ENCODE measurements around the gene PAN2. TPM values are rescaled to one million over a fixed set of nuclear protein-coding genes. Genes with fewer than 3 reads are reported as not detected.
"Not testable (repeated sequence)": the region's sequence is repeated elsewhere in the genome, so short reads cannot be mapped to it uniquely, and the experiment has no call there.

The PAN2 gene
- total RNA-seq, 1 donor from 2014 or later: 28.9 TPM

- no peak for DNase-seq (ENCODE audit: low spot score)
- peak overlapping the region; percentile 99 for H3K27ac Mint-ChIP-seq
- no peaks in the 10 kb centered on the region for H3K27me3 Mint-ChIP-seq (ENCODE audit: low read depth)
- no peaks in the 10 kb centered on the region for H3K9me3 Mint-ChIP-seq
- intact Hi-C loops (cut with micrococcal nuclease): loop anchor here (1.0 to 2.0 kb wide), 3 partner anchors 22 to 131 kb away; partner anchors contain the start of genes CS, SPRYD4 and STAT2
- H3K36me3 Mint-ChIP-seq (ENCODE audit: low read depth): peaks cover 29% of the 10 kb centered on the region
- H3K4me1 Mint-ChIP-seq (ENCODE audit: low read depth): peaks cover 40% of the 10 kb centered on the region
- peak overlapping the region; percentile 50 for H3K4me3 Mint-ChIP-seq (ENCODE audit: low read depth)
These were observed 4.0 kb upstream of the PAN2 start for GRCh38 chr12:56337753-56338251.

- intact Hi-C loops (cut with micrococcal nuclease): no loop called here
- Mint-ChIP-seq H3K27me3 (ENCODE audit: low read depth) (no peaks in the 10 kb centered on the region), H3K9me3 (no peaks in the 10 kb centered on the region), H3K36me3 (ENCODE audit: low read depth) (peaks cover 22% of the 10 kb centered on the region), H3K4me1 (ENCODE audit: low read depth) (peaks cover 44% of the 10 kb centered on the region), H3K4me3 (ENCODE audit: low read depth) (no peak overlapping the region), H3K27ac (peak overlapping the region; percentile 45)
- DNase-seq (ENCODE audit: low spot score): no peak
These were observed 2.8 kb upstream of the PAN2 start for GRCh38 chr12:56336361-56337167.

- not testable (repeated sequence) for H3K27ac Mint-ChIP-seq
These were observed 1.7 kb upstream of the PAN2 start for GRCh38 chr12:56335527-56335926.

GRCh38 chr12:56334490-56334793 lies 642 bp upstream of the PAN2 start:
- no peaks in the 10 kb centered on the region for H3K9me3 Mint-ChIP-seq
- DNase-seq (ENCODE audit: low spot score): no peak
- peaks cover 43% of the 10 kb centered on the region for H3K4me1 Mint-ChIP-seq (ENCODE audit: low read depth)
- peak overlapping the region; percentile 100 for H3K27ac Mint-ChIP-seq
- peaks cover 9% of the 10 kb centered on the region for H3K36me3 Mint-ChIP-seq (ENCODE audit: low read depth)
- intact Hi-C loops (cut with micrococcal nuclease): loop anchor here (1.0 to 5.0 kb wide), 5 partner anchors 26 to 393 kb away; partner anchors contain the start of genes COQ10A, NABP2, NACA and RNF41
- H3K27me3 Mint-ChIP-seq (ENCODE audit: low read depth): no peaks in the 10 kb centered on the region
- peak overlapping the region; percentile 96 for H3K4me3 Mint-ChIP-seq (ENCODE audit: low read depth)

More at GRCh38 chr12:56335527-56335926, 1.7 kb upstream of the PAN2 start:
- H3K4me1 Mint-ChIP-seq (ENCODE audit: low read depth): peaks cover 48% of the 10 kb centered on the region
- H3K36me3 Mint-ChIP-seq (ENCODE audit: low read depth): peaks cover 17% of the 10 kb centered on the region
- H3K9me3 Mint-ChIP-seq; intact Hi-C loops (cut with micrococcal nuclease); H3K4me3 Mint-ChIP-seq (ENCODE audit: low read depth); H3K27me3 Mint-ChIP-seq (ENCODE audit: low read depth); DNase-seq (ENCODE audit: low spot score): not testable (repeated sequence)

- no peaks in the 10 kb centered on the region for H3K36me3 Mint-ChIP-seq (ENCODE audit: low read depth)
- H3K27ac Mint-ChIP-seq: peak overlapping the region; percentile 100
- no peaks in the 10 kb centered on the region for H3K9me3 Mint-ChIP-seq
- no peaks in the 10 kb centered on the region for H3K27me3 Mint-ChIP-seq (ENCODE audit: low read depth)
- H3K4me1 Mint-ChIP-seq (ENCODE audit: low read depth): peaks cover 32% of the 10 kb centered on the region
- H3K4me3 Mint-ChIP-seq (ENCODE audit: low read depth): peak overlapping the region; percentile 96
- intact Hi-C loops (cut with micrococcal nuclease): loop anchor here (1.0 to 5.0 kb wide), 5 partner anchors 17 to 394 kb away; partner anchors contain the start of genes CS, NABP2, NACA and RNF41
- DNase-seq (ENCODE audit: low spot score): no peak
These were observed 562 bp downstream of the PAN2 start for GRCh38 chr12:56333197-56333678.

GRCh38 chr12:56332512-56333196 lies 1.1 kb downstream of the PAN2 start:
- Mint-ChIP-seq H3K4me1 (ENCODE audit: low read depth) (peaks cover 26% of the 10 kb centered on the region), H3K4me3 (ENCODE audit: low read depth) (peak overlapping the region; percentile 96), H3K36me3 (ENCODE audit: low read depth) (no peaks in the 10 kb centered on the region), H3K27me3 (ENCODE audit: low read depth) (no peaks in the 10 kb centered on the region), H3K27ac (peak overlapping the region; percentile 100), H3K9me3 (no peaks in the 10 kb centered on the region)
- DNase-seq (ENCODE audit: low spot score): no peak
- intact Hi-C loops (cut with micrococcal nuclease): loop anchor here (1.0 to 5.0 kb wide), 5 partner anchors 16 to 395 kb away; partner anchors contain the start of genes CS, NABP2, NACA and RNF41

GRCh38 chr12:56330936-56331490 lies 2.8 kb downstream of the PAN2 start:
- H3K4me1 Mint-ChIP-seq (ENCODE audit: low read depth): peaks cover 19% of the 10 kb centered on the region
- H3K36me3 Mint-ChIP-seq (ENCODE audit: low read depth): peaks cover 11% of the 10 kb centered on the region
- intact Hi-C loops (cut with micrococcal nuclease): loop anchor here (5.0 kb wide), 3 partner anchors 109 to 396 kb away; partner anchors contain the start of genes NABP2, NACA, RNF41 and TIMELESS
- no peaks in the 10 kb centered on the region for H3K9me3 Mint-ChIP-seq
- no peak overlapping the region for H3K4me3 Mint-ChIP-seq (ENCODE audit: low read depth)
- H3K27me3 Mint-ChIP-seq (ENCODE audit: low read depth): no peaks in the 10 kb centered on the region
- peak overlapping the region; percentile 9 for H3K27ac Mint-ChIP-seq
- DNase-seq (ENCODE audit: low spot score): no peak

- H3K36me3 Mint-ChIP-seq (ENCODE audit: low read depth): peaks cover 31% of the 10 kb centered on the region
- H3K9me3 Mint-ChIP-seq: no peaks in the 10 kb centered on the region
- no peak overlapping the region for H3K27ac Mint-ChIP-seq
- H3K4me3 Mint-ChIP-seq (ENCODE audit: low read depth): no peak overlapping the region
- intact Hi-C loops (cut with micrococcal nuclease): no loop called here
- H3K27me3 Mint-ChIP-seq (ENCODE audit: low read depth): no peaks in the 10 kb centered on the region
- H3K4me1 Mint-ChIP-seq (ENCODE audit: low read depth): peaks cover 6% of the 10 kb centered on the region
- no peak for DNase-seq (ENCODE audit: low spot score)
These were observed 7.3 kb downstream of the PAN2 start for GRCh38 chr12:56326533-56326932.

- Mint-ChIP-seq H3K27ac (no peak overlapping the region), H3K4me3 (ENCODE audit: low read depth) (no peak overlapping the region), H3K9me3 (no peaks in the 10 kb centered on the region), H3K4me1 (ENCODE audit: low read depth) (peaks cover 2% of the 10 kb centered on the region), H3K27me3 (ENCODE audit: low read depth) (no peaks in the 10 kb centered on the region), H3K36me3 (ENCODE audit: low read depth) (peaks cover 31% of the 10 kb centered on the region)
- DNase-seq (ENCODE audit: low spot score): no peak
- intact Hi-C loops (cut with micrococcal nuclease): no loop called here
These were observed 7.7 kb downstream of the PAN2 start for GRCh38 chr12:56326126-56326525.

GRCh38 chr12:56324206-56324605 lies 9.6 kb downstream of the PAN2 start:
- Mint-ChIP-seq H3K36me3 (ENCODE audit: low read depth) (peaks cover 41% of the 10 kb centered on the region), H3K4me3 (ENCODE audit: low read depth) (no peak overlapping the region), H3K27me3 (ENCODE audit: low read depth) (no peaks in the 10 kb centered on the region), H3K27ac (no peak overlapping the region), H3K4me1 (ENCODE audit: low read depth) (no peaks in the 10 kb centered on the region), H3K9me3 (no peaks in the 10 kb centered on the region)
- DNase-seq (ENCODE audit: low spot score): no peak
- intact Hi-C loops (cut with micrococcal nuclease): no loop called here

- H3K27ac Mint-ChIP-seq; H3K9me3 Mint-ChIP-seq; DNase-seq (ENCODE audit: low spot score); H3K4me3 Mint-ChIP-seq (ENCODE audit: low read depth); H3K4me1 Mint-ChIP-seq (ENCODE audit: low read depth); H3K27me3 Mint-ChIP-seq (ENCODE audit: low read depth); intact Hi-C loops (cut with micrococcal nuclease): not testable (repeated sequence)
- peaks cover 38% of the 10 kb centered on the region for H3K36me3 Mint-ChIP-seq (ENCODE audit: low read depth)
These were observed 12.2 kb downstream of the PAN2 start for GRCh38 chr12:56321610-56322009.

- no peaks in the 10 kb centered on the region for H3K4me1 Mint-ChIP-seq (ENCODE audit: low read depth)
These were observed 12.8 kb downstream of the PAN2 start for GRCh38 chr12:56321027-56321426.

More at GRCh38 chr12:56321027-56321426, 12.8 kb downstream of the PAN2 start:
- Mint-ChIP-seq H3K36me3 (ENCODE audit: low read depth) (peaks cover 34% of the 10 kb centered on the region), H3K4me3 (ENCODE audit: low read depth) (no peak overlapping the region), H3K9me3 (no peaks in the 10 kb centered on the region), H3K27ac (no peak overlapping the region), H3K27me3 (ENCODE audit: low read depth) (no peaks in the 10 kb centered on the region)
- DNase-seq (ENCODE audit: low spot score): no peak
- intact Hi-C loops (cut with micrococcal nuclease): no loop called here
